ENCODE measurements around the gene MERTK. TPM values are rescaled to one million over a fixed set of nuclear protein-coding genes. Genes with fewer than 3 reads are reported as not detected.

The MERTK gene
- total and polyA plus RNA-seq, 2 of the 8 experiments (the other 6 are each of a cell fraction or from before 2014, with no cell fraction given) = 6.5 to 7.0 TPM

- no peak overlapping the region for H2BK5ac ChIP-seq (ENCODE audit: low read depth, low read length)
- H2BK12ac ChIP-seq (ENCODE audit: low read depth, low read length) = no peak overlapping the region
- H3K9me3 ChIP-seq (ENCODE audit: insufficient read depth in 2 of 2, low read depth in 1 of 2, low read length in 1 of 2) = no peaks in the 10 kb centered on the region
- H2BK20ac ChIP-seq (ENCODE audit: low read length) = no peak overlapping the region
- H4K8ac ChIP-seq (ENCODE audit: extremely low read depth, insufficient read depth, low read length) = no peak overlapping the region
- ChIA-PET POLR2A (ENCODE audit: partially characterized antibody) (no interaction called here), CTCF (ENCODE audit: partially characterized antibody) (no interaction called here)
- no peak overlapping the region for H3K9ac ChIP-seq (replicated peaks in 1 of 4; ENCODE audit: extremely low read depth in 1 of 4, low read depth in 3 of 4, low read length in 3 of 4)
- H3K27me3 ChIP-seq (replicated peaks in 1 of 4; ENCODE audit: control insufficient read depth in 3 of 4, extremely low read depth in 1 of 4, insufficient read depth in 3 of 4, low read length in 3 of 4) = no peaks in the 10 kb centered on the region
- no peak for DNase-seq (ENCODE audit: low read depth in 1 of 2, low spot score in 2 of 2)
- no peak overlapping the region for H3K18ac ChIP-seq (ENCODE audit: extremely low read depth, low read length)
- TF ChIP-seq BACH1 (IDR thresholded peaks at IDR 0.05; ENCODE audit: low read length) = no peak
- TF ChIP-seq TEAD4 (IDR thresholded peaks at IDR 0.05; ENCODE audit: low read depth, low read length) = no peak
- no peak for TF ChIP-seq TBP (IDR thresholded peaks at IDR 0.05; ENCODE audit: low read depth, low read length)
- no peak for TF ChIP-seq JUND (IDR thresholded peaks at IDR 0.05; ENCODE audit: low read length)
- TF ChIP-seq POLR2AphosphoS5 (IDR thresholded peaks at IDR 0.05; ENCODE audit: low read depth, low read length) = no peak
- no peak for TF ChIP-seq RXRA (IDR thresholded peaks at IDR 0.05; ENCODE audit: insufficient read depth, low read depth, low read length)
- TF ChIP-seq ASH2L (IDR thresholded peaks at IDR 0.05; ENCODE audit: low read length) = no peak
- TF ChIP-seq YY1 (IDR thresholded peaks at IDR 0.05; ENCODE audit: low read depth, low read length) = no peak
- no peak for TF ChIP-seq PHF8 (conservative IDR thresholded peaks at IDR 0.05; ENCODE audit: low read depth, low read length)
- TF ChIP-seq CEBPB (IDR thresholded peaks at IDR 0.05; ENCODE audit: low read depth, low read length) = no peak
- no peak for TF ChIP-seq CHD1 (IDR thresholded peaks at IDR 0.05; ENCODE audit: low read depth, low read length)
- no peak for TF ChIP-seq KDM5A (IDR thresholded peaks at IDR 0.05; ENCODE audit: low read length)
- no peak for TF ChIP-seq BCL11A (IDR thresholded peaks at IDR 0.05; ENCODE audit: low read depth in 2 of 2, low read length in 2 of 2)
- no peak overlapping the region for H4K5ac ChIP-seq (ENCODE audit: insufficient read length, low read depth, low read length)
- H3K4me1 ChIP-seq (replicated peaks in 1 of 4; ENCODE audit: control insufficient read depth in 3 of 4, insufficient read depth in 4 of 4, low read length in 3 of 4) = no peaks in the 10 kb centered on the region
- no peak overlapping the region for H2AFZ ChIP-seq (ENCODE audit: low read length)
- no peak overlapping the region for H2BK120ac ChIP-seq (replicated peaks; ENCODE audit: low read depth, low read length)
- H2AK5ac ChIP-seq (ENCODE audit: low read depth, low read length) = no peak overlapping the region
- no peak overlapping the region for H3K4me2 ChIP-seq (ENCODE audit: insufficient read depth in 1 of 2, low read depth in 2 of 2, low read length in 2 of 2)
- H3K4me3 ChIP-seq (ENCODE audit: extremely low read depth in 1 of 4, insufficient read depth in 2 of 4, low read depth in 3 of 4, low read length in 4 of 4) = no peak overlapping the region
- no peak overlapping the region for H3K4ac ChIP-seq (replicated peaks; ENCODE audit: insufficient read length, low read depth, low read length)
- H3K79me2 ChIP-seq (ENCODE audit: control insufficient read depth in 1 of 2, insufficient read depth in 2 of 2, low read length in 2 of 2) = no peaks in the 10 kb centered on the region
- no peak overlapping the region for H3K56ac ChIP-seq (replicated peaks; ENCODE audit: insufficient read length, low read depth, low read length)
- H3K36me3 ChIP-seq (ENCODE audit: control insufficient read depth in 2 of 4, insufficient read depth in 4 of 4, low read length in 3 of 4) = no peaks in the 10 kb centered on the region
- FAIRE-seq = no peak
- no peak overlapping the region for H4K91ac ChIP-seq (replicated peaks; ENCODE audit: insufficient read length, low read length)
- no peaks in the 10 kb centered on the region for H3K79me1 ChIP-seq (ENCODE audit: low read depth, low read length)
- 92% methylated on average over 1 of the region's 1 CpG; no CpG with 5 or more reads in 1 of the 2 experiments for WGBS, 2 experiments (ENCODE audit: extremely low coverage in 1 of 2, insufficient coverage in 1 of 2, insufficient read length in 1 of 2, insufficient replicate concordance in 2 of 2, low coverage in 1 of 2, low lambda C conversion rate in 2 of 2, missing lambda C conversion rate in 1 of 2)
- no peak overlapping the region for H2BK15ac ChIP-seq (ENCODE audit: low read length)
- H3K23me2 ChIP-seq (ENCODE audit: low read depth, low read length) = no peaks in the 10 kb centered on the region
- H3K14ac ChIP-seq (ENCODE audit: insufficient read length) = no peak overlapping the region
- H3K27ac ChIP-seq (ENCODE audit: low read depth, low read length) = no peak overlapping the region
- H4K20me1 ChIP-seq (replicated peaks in 1 of 2; ENCODE audit: control insufficient read depth in 1 of 2, insufficient read depth in 2 of 2, low read length in 2 of 2) = no peaks in the 10 kb centered on the region
- H3K23ac ChIP-seq (ENCODE audit: insufficient read length) = no peak overlapping the region
These were observed 72.0 kb downstream of the MERTK start for GRCh38 chr2:111970453-111970852.

Data from H1 (cell line).